NK-92 (cell line): ENCODE measurements around the gene GPRIN2.
"Not testable (repeated sequence)": the region's sequence is repeated elsewhere in the genome, so short reads cannot be mapped to it uniquely, and the experiment has no call there.

Experiments used
- DNase-seq: peaks from one replicate; lab custom pipeline; 2025; ENCODE audit not compliant: unreplicated experiment; lab: John Stamatoyannopoulos, UW

The GPRIN2 gene

DNA sequence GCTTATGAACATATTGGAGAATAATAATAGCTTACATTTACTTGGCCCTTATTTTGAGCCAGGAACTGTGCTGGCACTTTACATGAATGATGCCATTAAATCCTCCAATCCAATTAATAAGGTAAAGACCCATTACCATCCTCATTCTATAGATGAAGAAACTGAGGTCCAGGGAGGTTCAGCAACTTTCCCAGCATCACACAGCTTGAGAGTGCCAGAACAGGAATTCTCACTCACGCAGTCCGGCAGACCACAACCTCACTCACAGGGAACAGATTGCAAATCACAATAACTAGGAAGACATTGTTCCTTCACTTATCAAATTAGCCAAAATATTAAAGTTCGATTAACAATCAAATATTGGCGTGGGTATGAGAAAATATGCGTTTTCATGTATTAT lies 18.3 kb downstream of the GPRIN2 start:
- DNase-seq, result no peak

DNA sequence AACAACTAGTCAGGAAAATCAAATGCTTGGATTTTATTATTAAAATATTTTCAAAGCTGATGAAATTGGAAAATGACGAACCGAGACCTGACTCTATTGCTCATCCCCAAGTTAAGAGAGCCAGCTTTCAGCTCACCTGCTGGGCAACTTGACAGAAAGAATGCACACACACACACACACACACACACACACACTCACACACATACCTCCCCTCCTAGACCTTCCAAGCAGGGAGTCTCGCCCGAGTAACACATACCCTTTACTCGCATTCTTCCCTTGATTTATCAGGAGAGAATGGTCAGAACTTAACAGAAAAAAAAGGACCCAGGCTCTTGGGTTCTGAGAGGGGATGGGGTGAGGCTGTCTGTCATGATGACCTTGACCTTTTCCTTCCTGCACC lies 19.1 kb downstream of the GPRIN2 start:
- DNase-seq, result no peak

- no peak for DNase-seq
Measured at GRCh38 chr10:46536781-46537180, 19.7 kb downstream of the GPRIN2 start.

GRCh38 chr10:46536171-46536570 lies 20.3 kb downstream of the GPRIN2 start:
- no peak for DNase-seq

GRCh38 chr10:46534828-46535524 lies 21.5 kb downstream of the GPRIN2 start:
- no peak for DNase-seq

- not testable (repeated sequence) for DNase-seq
Measured at GRCh38 chr10:46532256-46532655, 24.2 kb downstream of the GPRIN2 start.

DNA sequence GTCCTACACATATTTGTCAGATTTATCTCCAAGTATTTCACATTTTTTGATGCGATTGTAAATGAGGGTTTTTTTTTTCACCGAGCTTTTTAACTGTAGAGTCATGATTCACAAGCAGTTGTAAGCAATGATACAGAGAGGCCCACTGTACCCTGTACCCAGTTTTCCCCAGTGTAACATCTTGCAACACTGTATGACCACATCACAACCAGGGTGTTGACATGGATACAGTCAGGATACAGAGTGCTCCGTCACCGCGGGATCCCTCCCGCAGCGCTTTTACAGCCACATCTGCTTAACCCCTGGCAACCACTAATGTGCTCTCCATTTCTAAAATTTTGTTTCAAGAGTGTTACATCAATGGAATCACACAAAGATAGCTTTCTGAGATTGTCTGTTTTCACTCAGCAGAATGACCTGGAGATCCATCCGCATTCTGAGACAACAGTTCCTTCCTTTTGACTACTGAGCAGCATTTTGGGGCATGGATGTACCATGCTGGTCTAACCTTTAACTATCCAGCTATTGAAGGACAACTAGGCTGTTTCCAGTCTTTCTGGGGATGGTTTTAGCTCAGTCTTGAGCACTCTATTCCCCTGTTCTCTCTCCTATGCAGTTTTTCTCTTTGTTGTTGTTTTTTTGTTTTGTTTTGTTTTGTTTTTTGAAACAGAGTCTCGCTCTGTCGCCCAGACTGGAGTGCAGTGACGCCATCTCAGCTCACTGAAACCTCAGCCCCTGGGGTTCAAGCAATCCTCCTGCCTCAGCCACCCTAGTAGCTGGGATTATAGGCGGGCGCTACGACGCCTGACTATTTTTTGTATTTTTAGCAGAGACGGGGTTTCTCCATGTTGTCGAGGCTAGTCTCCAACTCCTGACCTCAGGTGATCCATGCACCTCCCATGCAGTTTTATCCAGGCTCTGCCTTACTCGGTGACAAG lies 25.9 kb downstream of the GPRIN2 start:
- no peak for DNase-seq

- DNase-seq, result not testable (repeated sequence)
Measured at GRCh38 chr10:46529742-46530141, 26.7 kb downstream of the GPRIN2 start.

GRCh38 chr10:46528675-46529615 lies 27.5 kb downstream of the GPRIN2 start:
- no peak for DNase-seq

GRCh38 chr10:46528171-46528671 lies 28.2 kb downstream of the GPRIN2 start:
- no peak for DNase-seq

DNA sequence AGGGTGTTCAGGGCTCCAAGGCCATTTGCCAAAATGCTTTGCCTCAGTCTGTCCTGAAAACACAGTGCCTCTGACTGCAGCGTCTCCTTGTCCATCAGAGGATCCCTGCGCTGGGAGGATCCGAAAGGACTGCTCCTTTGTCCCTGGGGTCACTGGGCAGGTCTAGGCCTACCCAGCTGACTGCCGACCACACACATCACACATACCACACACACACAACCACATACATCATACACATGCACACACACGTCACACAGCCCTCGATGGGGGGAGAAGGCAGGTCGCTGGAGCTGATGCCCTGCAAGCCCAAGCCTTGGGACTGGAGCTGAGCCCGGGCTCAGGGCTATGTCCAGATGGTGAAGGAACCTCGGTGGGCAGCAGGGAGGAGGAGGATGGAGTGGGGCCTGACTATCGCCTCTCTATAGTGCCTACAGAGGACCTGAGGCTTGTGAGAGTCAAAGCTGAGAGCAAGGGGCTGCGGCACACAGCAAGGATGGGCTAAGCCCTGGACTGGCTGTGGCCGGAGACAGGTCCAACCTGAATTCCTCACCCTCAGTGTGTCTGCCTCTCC lies 29.1 kb downstream of the GPRIN2 start:
- DNase-seq, result no peak

DNA sequence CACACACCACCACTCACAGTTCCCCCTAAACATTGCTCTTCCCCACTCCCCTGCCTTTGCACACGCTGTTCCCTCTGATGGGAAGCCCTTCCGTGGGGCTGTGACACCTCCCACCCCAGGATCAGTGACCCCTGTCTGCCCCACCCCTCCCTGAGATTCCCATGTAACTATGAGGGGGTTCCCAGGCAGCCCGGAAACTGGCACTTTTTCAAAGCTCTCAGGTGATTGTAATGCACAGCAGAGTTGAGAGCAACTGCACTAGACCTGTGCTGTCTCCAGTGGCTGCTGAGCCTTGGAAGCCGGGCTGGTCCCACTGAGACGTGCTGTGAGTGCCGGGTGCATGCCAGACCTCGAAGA lies 29.8 kb downstream of the GPRIN2 start:
- no peak for DNase-seq

- DNase-seq, result no peak
Measured at GRCh38 chr10:46525824-46526681, 30.4 kb downstream of the GPRIN2 start.

- no peak for DNase-seq
Measured at GRCh38 chr10:46525177-46525823, 31.2 kb downstream of the GPRIN2 start.

GRCh38 chr10:46524472-46525176 lies 31.8 kb downstream of the GPRIN2 start:
- no peak for DNase-seq

GRCh38 chr10:46523962-46524471 lies 32.4 kb downstream of the GPRIN2 start:
- no peak for DNase-seq

DNA sequence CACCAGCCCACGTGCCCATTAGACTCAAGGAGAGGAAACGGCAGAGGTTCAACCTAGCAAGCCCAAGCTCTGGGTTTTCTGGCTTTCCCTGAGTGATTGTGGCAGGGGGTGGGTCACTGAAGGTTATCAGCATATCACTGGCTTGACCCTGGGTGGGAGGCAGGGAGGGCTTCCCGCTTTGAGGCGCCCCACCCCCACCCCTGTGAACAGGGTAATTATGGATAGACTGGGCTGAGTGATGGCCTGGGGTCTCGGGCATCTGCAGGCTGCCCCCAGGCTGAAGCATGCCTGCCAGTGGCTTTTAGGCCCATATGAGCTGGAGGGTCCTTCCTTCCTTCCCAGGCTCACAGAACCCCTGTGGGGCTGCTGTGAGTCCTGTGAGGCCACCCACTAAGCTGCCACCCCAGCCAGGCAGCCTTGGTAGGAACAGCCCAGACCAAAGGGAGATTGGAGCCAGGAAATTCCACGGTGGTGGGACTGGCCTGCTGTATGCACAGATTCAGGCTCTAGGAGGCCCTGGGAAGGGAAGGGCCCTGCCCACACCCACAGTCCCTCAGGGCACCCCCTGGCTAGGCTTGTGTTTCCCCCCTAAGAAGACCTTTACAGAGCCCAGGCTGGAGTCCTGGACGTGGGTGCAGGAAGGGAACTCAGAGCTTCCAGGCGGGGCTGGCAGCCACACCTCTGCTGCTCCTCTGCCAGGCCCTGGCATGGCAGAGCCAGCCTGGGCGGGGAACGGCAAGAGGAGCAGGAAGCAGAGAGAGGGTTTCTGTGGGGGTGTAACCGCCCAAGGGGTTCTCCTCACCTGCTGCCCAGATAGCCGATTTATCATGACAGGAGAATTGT lies 33.1 kb downstream of the GPRIN2 start:
- no peak for DNase-seq
